DND-41 (cell line): ENCODE results near the gene NFATC3.

Experiments used
- ATAC-seq: fragments of 200-7000 bp; cut with Tn5 transposase; 3 replicates; pipeline ENCODE4 v1.9.1; 2021; ENCODE audit warnings: low read depth; ENCODE audit not compliant: insufficient read depth
- DNase-seq: peaks from one replicate; pipeline ENCODE4 v3.0.0-alpha.2; 2020
- H2AFZ ChIP-seq: 2 replicates; pipeline ENCODE4 v1.6.0; 2012; ENCODE audit warnings: low read depth, low read length
- H3K27ac ChIP-seq: 2 replicates; pipeline ENCODE4 v1.5.1; 2012; ENCODE audit warnings: low read length, inconsistent platforms
- H3K27me3 ChIP-seq: fragments of 200-600 bp; sonication (generic); 2 replicates; pipeline ENCODE4 v1.6.0; 2012; ENCODE audit warnings: low read length, mild to moderate bottlenecking, inconsistent platforms; ENCODE audit not compliant: insufficient read depth, poor library complexity
- H3K36me3 ChIP-seq: 2 replicates; pipeline ENCODE4 v1.5.1; 2012; ENCODE audit warnings: low read length, inconsistent platforms; ENCODE audit not compliant: insufficient read depth
- H3K4me1 ChIP-seq: 2 replicates; pipeline ENCODE4 v1.5.1; 2012; ENCODE audit warnings: mild to moderate bottlenecking, low read length; ENCODE audit not compliant: insufficient read depth
- H3K4me2 ChIP-seq: 2 replicates; pipeline ENCODE4 v1.6.0; 2012; ENCODE audit warnings: mild to moderate bottlenecking, moderate library complexity, low read length, inconsistent platforms; ENCODE audit not compliant: insufficient read depth
- H3K4me3 ChIP-seq, 2 experiments: fragments of 200-600 bp in 1 of 2; shearing (Covaris generic) in 1 of 2; 2 replicates each; pipeline ENCODE4 v1.5.1; 2012 to 2016; ENCODE audit warnings: inconsistent platforms in 2 of 2, low read length in 2 of 2, mild to moderate bottlenecking in 2 of 2, low read depth in 1 of 2, moderate library complexity in 1 of 2
- H3K79me2 ChIP-seq: 2 replicates; pipeline ENCODE4 v1.6.0; 2012; ENCODE audit warnings: low read length, inconsistent platforms; ENCODE audit not compliant: insufficient read depth
- H3K9ac ChIP-seq: 2 replicates; pipeline ENCODE4 v1.6.0; 2012; ENCODE audit warnings: low read depth, mild to moderate bottlenecking, inconsistent platforms, low read length, moderate library complexity
- H3K9me3 ChIP-seq: 2 replicates; pipeline ENCODE4 v1.5.1; 2012; ENCODE audit warnings: low read length, moderate library complexity, mild to moderate bottlenecking, inconsistent platforms; ENCODE audit not compliant: insufficient read depth, severe bottlenecking
- H4K20me1 ChIP-seq: 2 replicates; pipeline ENCODE4 v1.6.0; 2012; ENCODE audit warnings: low read length; ENCODE audit not compliant: insufficient read depth
- EZH2 ChIP-seq: IDR thresholded peaks from 3 replicates; pipeline ENCODE4 v1.6.1; 2012; ENCODE audit warnings: borderline replicate concordance, low read depth, mild to moderate bottlenecking, moderate library complexity, low read length, inconsistent platforms; ENCODE audit not compliant: severe bottlenecking
- TF ChIP-seq, protein P1 (sequence below): IDR thresholded peaks from 2 replicates; pipeline ENCODE4 v1.5.1; 2012; ENCODE audit warnings: borderline replicate concordance, low read length, moderate library complexity, mild to moderate bottlenecking; ENCODE audit not compliant: poor library complexity, severe bottlenecking; ENCODE audit errors: extremely low read depth

NFATC3 gene

DNA sequence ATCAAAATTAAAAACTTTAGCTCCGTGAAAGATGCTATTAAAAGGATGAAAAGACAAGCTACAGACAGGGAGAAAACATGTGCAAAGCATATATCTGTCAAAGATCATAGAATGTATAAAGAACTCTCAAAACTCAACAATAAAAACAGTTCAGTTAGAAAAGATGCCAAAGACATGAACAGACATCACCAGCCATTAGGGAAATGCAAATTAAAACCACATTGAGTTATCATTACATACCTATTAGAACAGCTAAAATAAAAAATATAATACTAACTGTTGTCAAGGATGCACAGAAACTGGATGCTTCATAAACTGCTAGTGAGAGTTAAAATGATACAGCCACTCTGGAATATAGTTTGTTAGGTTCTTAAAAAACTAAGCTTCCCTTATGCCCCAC is 58.8 kb downstream of the NFATC3 start:
- H3K9ac ChIP-seq: no peak overlapping the region
- H3K4me3 ChIP-seq: no peak overlapping the region
- H3K4me1 ChIP-seq: no peaks in the 10 kb centered on the region
- H3K27me3 ChIP-seq: no peaks in the 10 kb centered on the region
- H3K4me2 ChIP-seq: no peak overlapping the region
- H3K79me2 ChIP-seq: peaks cover 83% of the 10 kb centered on the region
- DNase-seq: no peak
- H4K20me1 ChIP-seq: peaks cover 7% of the 10 kb centered on the region; the same call in 1 of the 2 replicates
- no peak overlapping the region for H2AFZ ChIP-seq
- no peaks in the 10 kb centered on the region for H3K9me3 ChIP-seq
- TF ChIP-seq, protein P1, sequence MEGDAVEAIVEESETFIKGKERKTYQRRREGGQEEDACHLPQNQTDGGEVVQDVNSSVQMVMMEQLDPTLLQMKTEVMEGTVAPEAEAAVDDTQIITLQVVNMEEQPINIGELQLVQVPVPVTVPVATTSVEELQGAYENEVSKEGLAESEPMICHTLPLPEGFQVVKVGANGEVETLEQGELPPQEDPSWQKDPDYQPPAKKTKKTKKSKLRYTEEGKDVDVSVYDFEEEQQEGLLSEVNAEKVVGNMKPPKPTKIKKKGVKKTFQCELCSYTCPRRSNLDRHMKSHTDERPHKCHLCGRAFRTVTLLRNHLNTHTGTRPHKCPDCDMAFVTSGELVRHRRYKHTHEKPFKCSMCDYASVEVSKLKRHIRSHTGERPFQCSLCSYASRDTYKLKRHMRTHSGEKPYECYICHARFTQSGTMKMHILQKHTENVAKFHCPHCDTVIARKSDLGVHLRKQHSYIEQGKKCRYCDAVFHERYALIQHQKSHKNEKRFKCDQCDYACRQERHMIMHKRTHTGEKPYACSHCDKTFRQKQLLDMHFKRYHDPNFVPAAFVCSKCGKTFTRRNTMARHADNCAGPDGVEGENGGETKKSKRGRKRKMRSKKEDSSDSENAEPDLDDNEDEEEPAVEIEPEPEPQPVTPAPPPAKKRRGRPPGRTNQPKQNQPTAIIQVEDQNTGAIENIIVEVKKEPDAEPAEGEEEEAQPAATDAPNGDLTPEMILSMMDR: no peak
- no peak for TF ChIP-seq EZH2
- no peak overlapping the region for H3K27ac ChIP-seq
- no peak for ATAC-seq
- H3K36me3 ChIP-seq: peaks cover 41% of the 10 kb centered on the region

DNA sequence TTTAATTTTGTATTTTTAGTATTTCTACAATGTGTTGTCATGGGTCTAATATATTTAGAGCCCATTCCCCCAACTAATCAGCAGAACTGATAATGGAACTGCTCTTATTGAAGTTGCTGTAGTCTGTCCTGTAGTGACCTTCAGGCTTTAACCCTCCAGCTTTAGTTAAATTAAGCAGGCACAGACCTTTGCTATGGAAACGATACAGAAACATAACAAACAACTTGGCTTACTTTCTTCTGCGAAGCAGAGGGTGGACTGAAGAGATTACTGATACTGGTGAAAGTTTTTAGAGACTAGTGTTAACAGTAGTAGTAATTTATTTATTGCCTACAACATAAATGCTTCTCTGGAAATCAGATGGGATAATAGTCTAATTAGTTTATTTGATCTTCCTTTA is 61.4 kb downstream of the NFATC3 start:
- Histone ChIP-seq H4K20me1 (peaks cover 7% of the 10 kb centered on the region; the same call in 1 of the 2 replicates), H3K4me3 (no peak overlapping the region), H3K27ac (no peak overlapping the region), H3K36me3 (peaks cover 38% of the 10 kb centered on the region), H2AFZ (no peak overlapping the region), H3K9me3 (no peaks in the 10 kb centered on the region), H3K4me1 (no peaks in the 10 kb centered on the region), H3K27me3 (no peaks in the 10 kb centered on the region), H3K9ac (no peak overlapping the region), H3K79me2 (peaks cover 72% of the 10 kb centered on the region), H3K4me2 (no peak overlapping the region)
- ATAC-seq (no peak), DNase-seq (no peak)
- no peak for TF ChIP-seq EZH2
- TF ChIP-seq, protein P1: no peak

DNA sequence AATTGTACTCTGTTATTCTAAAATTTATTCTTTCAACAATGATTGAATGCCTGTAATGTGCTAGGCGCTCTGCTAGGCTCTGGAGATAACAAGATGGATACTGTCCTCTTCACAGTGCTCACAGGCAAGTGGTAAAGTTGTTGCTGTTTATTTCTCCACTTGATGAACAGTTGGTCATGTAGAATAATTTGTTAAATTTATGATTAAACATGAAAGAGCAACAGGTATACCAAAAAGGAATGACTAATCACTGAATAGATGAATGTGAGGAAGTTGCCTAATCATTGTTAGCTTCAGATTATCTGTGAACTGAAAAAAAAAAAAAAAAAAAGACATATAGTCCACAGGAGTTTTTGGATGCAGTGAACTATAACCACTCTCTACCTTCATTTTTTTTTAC is 62.3 kb downstream of the NFATC3 start:
- H3K79me2 ChIP-seq: peaks cover 64% of the 10 kb centered on the region
- ATAC-seq: no peak

More for the DNA sequence above, 62.3 kb downstream of the NFATC3 start:
- no peak overlapping the region for H3K9ac ChIP-seq
- H3K4me1 ChIP-seq: no peaks in the 10 kb centered on the region
- peaks cover 4% of the 10 kb centered on the region; the same call in 1 of the 2 replicates for H4K20me1 ChIP-seq
- H3K4me3 ChIP-seq: no peak overlapping the region
- H3K9me3 ChIP-seq: no peaks in the 10 kb centered on the region
- H3K36me3 ChIP-seq: peaks cover 31% of the 10 kb centered on the region
- H3K4me2 ChIP-seq: no peak overlapping the region
- no peak overlapping the region for H2AFZ ChIP-seq
- no peak overlapping the region for H3K27ac ChIP-seq
- DNase-seq: no peak
- H3K27me3 ChIP-seq: no peaks in the 10 kb centered on the region
- no peak for TF ChIP-seq EZH2
- TF ChIP-seq, protein P1: no peak
